Activated T-cell treated with anti-CD3 and anti-CD28 coated beads for 24 hours (primary cell): ENCODE measurements around the gene TMEM132E.

Source experiments
- DNase-seq: peaks from one replicate; pipeline ENCODE4 v3.0.0-alpha.2; 2020; ENCODE audit warnings: low read depth

The TMEM132E gene

DNA sequence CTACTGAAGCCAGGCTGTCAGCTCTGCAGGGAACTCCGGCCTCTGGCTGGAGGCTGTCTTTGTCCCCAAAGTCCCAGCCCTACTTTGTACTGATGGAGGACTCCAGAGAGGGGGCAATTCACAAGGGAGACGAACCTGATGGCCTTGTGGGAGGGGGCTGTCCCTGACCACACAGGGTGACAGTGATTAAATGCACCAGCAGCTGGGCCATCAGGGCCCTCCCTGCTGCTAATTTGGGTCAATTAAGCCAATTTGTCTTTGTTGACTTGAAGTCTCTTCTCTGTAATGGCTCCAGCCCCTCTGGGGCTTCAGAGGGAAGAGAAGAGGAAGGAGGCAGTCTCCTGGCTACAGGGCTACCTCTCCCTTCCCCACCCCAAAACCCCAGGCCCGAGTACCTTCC is 22.0 kb downstream of the TMEM132E start:
- DNase-seq, result no peak

DNA sequence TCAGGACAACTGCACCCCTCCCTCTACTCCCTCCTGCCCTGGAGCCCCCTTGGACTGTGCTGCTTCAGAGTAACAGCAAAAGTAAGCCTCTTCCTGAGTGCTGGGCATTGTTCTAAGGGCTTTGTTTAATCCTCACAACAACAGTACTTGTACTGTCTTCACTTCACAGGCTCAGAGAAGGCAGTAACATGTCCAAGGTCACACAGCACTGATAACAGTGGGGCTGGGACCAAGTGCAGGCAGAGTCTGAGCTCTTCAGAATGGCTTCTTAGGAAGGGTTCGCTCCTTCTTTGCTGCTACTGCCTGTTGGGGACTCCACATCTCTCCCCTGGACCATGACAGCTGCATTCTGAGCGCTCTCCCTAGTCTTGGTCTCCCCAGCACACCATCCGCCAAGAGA is 24.6 kb downstream of the TMEM132E start:
- DNase-seq, result no peak

DNA sequence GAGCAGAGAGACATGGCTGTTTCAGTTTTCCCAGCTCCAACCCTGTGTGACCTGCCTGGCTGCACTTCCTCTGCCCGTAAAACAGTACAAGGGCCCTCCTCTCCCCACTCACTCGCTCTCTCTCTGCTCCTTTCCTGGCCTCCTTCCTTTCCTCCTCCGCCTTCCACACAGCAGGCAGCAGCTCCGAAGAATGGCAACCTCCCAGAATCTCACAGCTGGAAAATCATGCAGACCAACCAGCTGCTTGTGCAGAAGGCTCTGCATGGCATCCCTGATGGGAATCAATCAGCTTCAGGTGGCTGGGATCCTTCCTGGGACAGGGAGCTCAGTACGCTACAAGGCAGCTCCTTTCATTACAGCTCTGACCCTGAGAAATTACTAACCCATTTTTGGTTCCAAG is 27.4 kb downstream of the TMEM132E start:
- DNase-seq, result no peak

DNA sequence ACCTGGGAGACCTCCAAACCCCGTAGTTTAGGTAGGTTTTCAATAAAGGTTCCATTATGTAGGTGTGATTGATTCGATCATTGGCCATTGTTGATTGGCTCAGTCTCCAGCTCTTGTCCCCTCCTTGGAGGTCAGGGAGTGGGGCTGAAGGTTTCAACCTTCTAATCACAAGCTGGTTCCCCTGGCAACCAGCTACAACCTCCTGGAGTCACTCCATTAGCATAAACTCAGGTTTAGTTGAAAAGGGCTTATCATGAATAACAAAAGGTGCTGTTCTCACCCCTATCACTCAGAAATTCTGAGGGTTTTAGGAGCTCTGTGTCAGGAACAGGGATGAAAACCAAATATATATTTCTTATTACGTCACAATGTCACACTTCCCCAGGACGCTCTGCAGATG is 28.5 kb downstream of the TMEM132E start:
- no peak for DNase-seq

DNA sequence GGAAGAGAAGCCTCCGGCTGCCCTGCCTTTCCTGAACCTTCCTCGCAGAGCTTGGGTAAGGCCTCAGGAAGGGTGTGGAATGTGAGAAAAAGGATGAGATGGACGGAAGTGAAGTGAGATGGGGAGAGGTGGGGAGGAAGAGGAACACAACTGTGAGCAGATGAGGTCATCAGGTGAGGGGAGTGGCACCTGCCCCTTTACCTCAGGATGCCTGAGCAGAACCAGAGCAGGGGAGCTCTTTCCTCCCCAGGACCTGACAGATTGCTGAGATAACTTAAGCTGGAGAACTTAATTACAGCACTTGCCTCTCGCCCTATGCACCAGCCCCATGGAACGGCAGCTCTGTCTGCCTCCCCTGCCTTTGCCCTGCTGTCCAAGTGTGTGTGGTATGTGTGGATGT is 29.8 kb downstream of the TMEM132E start:
- DNase-seq, result no peak

DNA sequence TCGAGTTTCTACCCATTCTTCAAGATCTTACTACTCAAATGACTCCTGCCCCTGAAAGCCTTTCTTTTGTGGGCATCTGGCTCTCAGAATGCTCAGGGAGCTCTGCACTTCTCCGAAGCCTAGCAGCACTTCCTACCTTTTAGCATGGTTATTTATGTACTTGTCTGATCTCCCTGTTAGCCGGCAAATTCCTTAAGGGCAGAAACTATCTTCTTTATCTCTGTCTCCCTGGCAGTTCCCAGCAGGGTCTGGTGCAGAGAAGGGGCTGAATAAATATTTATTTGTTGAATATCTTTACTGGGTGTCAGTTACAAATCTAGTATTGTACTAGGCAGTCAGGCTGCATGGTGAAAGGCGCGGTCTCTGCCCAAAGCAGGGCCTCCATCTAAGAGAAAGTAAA is 30.7 kb downstream of the TMEM132E start:
- no peak for DNase-seq

DNA sequence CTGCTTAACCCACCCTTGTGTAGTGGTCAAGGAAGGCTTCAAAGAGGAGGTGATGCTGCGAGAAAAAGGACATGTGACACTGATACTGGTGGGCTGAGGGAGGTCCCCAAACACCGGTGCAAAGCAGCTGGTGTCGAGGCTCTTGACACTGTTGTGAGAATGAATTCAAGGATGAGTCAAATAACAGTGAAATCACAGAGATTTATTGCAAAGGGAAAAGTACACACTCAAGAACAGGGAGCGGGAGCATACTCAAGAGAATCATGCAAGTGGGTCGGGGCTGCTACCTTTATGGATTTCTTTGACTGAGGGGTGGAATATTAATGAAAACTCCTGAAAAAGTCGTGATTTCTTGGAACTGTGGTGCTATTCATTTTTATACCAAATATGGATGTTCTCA is 31.1 kb downstream of the TMEM132E start:
- no peak for DNase-seq

DNA sequence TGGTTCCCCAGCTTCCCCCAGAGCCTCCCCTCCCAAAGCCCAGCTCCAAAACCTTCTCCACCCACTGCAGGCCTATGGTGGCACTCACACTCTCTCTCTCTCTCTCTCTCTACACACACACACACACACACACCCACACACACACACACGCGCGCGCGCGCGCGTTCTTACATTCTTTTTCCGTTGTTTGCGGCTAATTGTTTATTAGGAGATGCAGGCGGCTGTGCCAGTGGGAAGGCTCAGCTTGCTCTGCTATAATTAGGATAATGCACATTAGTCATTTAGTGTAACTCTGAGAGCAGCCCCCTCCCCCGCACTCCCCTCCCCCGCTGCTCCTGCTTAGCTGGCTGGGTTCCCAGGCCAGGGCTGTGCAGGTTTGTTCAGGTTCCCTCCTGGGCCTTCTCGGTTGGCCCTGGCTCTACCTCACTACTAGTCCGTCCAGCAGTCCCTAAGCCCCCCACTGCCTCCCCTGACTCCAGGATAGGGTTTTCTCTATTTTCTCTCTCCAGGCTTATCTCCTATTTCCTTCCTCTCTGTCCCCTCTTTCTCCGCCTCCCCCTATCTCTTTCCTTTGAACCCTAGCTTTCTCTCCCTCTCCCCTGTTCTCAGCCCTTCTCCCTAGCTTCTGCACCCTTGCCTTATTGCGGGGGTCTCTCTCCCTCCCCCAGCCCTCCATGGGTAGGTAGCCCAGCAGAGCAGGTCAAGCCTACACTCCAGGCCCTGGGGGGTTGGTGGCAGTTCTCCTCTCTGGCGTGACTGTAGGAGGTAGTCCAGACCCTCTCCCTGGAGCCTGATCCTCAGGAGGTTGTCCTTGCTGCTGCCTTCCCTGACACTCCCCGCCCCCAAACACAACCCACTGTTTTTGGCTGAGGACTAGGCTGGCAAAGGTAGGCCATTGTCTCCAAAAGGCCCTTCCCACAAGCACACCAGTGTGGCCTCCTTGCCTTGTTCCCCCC is 34.0 kb downstream of the TMEM132E start:
- DNase-seq, result no peak

DNA sequence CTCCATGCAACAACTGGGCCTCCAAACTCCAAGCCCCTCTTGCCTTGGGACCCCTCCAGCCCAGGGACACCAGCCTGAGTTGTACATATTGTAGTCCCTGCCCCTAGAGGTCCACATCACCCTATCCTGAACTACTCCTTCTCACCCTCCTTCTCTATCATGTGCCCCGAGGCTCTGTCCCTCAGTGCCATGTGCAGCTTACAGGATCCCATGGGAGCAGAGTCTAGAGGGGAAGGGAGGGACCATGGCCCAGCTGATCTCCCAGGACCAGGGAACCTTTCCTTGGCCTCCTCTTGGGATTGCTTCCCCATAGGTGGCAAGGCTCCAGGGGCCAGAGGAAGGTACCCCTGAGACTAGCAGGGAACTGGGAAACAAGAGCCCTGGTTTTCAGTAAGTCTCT is 35.3 kb downstream of the TMEM132E start:
- DNase-seq, result no peak

DNA sequence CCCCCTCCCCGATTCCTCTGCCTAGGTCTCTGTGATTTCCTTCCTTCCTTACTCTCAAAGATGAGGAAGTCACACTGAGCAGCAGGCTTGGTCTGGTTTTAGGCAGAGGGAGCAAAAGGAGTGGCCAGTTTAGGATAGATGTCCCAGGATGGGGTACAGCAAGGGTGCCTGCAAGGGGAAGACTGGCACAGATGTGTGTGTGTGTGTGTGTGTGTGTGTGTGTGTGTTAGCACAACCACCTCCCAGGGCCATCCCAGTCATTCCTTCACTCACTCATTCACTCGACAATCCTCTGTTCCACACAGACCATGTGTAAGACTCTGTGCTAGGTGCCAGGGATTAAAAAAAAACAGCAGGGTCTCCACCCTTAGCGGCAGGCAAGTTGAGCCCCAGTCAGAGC is 35.9 kb downstream of the TMEM132E start:
- DNase-seq, result no peak

DNA sequence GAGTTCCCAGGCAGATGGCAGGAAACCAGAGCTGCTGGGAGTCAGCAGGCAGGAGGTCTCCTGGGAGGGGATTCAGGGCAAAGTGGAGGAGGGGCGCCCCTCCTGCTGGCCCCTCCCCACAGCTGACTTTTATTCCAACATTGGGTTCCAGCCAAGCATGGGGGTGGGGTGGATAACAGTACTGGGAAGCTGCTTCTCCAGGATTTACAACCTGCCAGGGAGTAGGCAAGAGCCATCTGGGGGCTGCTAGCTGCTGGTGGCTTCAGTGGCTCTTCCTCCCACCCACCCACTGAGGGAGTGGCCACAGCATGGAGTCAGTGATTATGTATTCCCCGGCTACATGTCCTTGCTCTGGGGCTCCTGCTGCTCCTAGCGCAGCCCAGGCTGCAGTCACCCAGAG is 36.8 kb downstream of the TMEM132E start:
- DNase-seq, result no peak

DNA sequence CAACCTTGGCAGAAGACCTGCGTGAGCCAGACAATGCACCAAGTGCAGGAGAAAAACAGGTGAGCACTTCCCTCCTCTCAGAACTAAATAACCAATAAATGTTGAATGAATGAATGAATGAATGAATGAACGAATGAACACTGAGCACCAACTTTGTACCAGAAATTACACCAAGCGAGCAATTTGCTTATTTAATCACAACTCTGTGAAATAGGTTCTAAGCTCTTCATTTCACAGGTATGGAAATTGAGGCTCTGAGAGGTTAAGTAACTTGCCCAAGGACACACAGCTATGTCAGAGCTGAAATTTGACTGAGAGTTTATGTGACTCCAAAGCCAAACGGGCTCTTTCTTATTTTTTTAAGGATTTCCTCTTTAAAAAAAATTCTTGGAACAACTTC is 38.0 kb downstream of the TMEM132E start:
- no peak for DNase-seq

DNA sequence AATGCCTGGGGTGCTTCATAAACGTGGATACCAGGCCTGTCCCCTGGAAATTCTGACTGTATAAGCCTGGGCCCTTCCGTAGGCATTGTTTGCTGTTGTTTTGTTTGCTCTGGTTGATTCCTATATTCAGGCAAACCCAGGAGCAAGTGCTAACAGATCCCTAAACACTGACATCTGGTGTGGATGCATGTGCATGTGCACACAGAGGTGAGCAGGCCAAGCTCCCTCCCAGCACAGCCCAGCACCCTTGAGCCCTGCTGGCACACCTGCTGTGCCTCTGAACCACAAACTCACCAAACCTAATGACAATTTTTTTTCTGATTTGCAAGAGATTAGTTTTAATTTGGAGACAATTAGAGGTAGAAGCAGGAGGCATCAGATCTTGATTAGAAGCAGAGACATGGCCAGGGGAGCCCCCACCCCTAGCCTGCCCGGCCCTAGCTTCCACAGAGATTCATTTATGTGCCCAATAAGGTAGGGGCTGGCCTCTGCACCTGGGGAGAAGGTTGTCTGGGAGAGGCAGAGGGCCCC is 40.4 kb downstream of the TMEM132E start:
- no peak for DNase-seq

DNA sequence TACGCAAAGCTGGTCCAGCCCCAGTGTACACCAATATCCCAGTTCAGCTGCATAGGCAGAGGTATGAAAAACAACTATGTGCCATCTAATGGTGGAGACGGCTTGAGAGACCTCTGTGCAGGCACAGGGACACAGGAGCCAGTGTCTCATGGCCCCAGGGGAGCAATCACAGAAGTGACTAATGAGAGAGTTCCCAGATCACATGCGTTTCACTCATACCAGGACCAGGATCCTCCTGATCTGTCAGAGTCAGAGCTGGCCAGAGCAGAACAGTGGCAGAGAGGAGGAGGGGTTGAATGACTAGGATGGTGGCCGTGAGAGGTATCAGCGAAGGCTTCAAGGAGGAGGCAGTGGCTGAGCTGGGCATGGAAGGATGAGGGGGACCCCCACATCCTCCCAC is 41.1 kb downstream of the TMEM132E start:
- no peak for DNase-seq

DNA sequence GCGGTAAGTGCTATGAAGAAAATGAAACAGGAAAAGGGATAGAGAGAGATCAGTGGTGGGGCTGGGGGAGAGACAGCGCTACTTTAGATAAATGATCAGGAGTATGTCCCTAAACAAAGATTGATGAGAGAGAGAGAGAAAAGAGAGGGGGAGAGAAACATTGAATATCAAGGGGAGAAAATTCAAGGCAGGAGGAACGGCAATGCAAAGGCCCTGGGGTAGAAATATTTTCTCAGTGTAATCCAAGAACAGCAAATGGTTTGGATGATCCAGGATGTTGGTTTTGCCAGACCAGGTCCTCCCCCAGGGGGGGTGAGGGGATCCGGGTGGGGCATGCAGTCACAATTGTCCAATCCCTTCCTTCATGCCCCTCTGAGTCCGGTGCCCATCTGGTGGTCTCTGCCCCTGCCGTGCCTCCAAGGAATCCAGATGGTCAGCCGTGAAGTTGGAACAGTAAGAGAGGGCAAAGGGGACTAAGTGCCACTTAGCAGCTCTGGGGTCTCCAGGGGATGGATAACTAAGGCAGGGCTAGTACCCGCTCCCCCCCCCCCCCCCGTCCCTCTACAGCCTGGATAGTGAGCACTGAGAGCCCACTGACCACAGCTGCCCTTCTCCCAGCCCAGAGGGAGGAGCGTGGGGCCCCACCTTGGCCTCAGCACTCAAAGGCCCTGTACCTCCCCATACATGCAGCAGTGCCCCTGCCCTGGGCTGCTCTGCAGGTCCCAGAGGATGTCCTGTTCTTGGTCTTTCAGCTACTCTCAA is 43.7 kb downstream of the TMEM132E start:
- DNase-seq, result no peak

DNA sequence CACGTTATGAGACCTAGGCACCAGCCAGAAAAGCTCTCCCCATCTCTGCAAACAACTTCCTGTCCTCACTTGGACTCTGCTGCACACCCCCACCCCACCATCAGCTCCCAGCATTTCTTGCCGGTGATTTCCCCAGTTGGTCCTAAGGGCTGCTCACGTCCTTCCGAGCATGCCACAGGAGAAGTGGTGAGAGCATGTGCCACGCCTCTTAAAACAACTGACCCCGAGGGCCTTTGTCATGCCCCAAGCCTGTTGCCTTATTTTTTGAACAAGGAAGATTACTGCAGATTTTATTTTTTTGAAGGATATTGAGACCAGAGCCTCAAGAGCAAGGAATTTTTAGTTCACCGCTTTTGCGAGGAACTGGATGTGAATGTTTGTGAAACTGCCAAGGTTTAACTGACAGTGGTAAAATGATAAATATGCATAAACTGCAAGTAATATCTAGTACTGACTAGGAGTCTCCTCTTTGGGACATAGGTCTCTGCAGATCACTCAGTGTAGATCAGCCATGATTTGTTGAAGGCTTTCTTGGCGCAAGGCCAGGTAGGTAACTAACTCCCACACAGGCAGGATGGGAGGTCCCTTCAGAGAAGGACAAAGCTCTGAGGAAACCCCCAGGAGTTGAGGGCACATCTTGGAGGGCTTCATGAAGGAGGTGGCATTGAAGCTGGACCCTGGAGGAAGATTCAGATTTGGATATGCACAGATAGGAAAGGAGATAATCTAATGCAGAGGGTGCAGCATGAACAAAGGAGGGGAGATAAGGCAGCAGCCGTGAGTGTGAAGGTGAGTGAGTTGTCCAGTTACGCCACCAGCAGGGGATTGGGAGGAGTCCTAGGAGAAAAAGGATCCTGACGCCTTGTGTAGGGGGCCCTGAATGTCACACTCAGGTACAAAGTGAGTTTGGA is 44.7 kb downstream of the TMEM132E start:
- DNase-seq, result no peak

DNA sequence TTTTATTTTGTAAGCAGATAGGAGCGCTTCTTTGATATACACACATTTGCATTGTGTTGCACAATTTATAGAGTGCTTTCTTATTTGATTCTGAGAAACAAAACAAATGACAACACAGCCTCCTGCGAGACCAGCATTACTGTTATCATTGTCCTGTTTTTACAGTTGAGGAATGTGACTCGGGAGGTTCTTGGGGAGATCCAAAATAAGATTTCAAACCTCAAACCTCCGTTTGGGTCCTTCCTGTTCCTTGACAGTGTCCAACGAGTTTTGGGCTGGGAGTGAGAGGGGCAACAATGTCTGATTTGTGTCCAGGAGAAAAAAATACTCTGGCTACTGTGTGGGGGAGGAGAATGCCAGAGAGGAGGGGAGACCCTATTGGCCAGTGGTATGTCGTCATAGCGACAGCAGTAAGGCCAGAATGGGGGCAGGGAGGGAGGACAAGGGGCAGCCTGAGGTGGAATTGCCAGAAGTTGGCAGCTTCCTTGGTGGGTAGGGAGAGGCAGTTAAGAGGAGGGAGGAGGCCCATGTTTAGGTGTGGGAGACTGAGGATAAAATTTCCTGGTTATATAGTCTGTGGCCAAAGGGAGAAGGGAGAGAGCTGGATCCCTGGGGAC is 45.5 kb downstream of the TMEM132E start:
- no peak for DNase-seq

DNA sequence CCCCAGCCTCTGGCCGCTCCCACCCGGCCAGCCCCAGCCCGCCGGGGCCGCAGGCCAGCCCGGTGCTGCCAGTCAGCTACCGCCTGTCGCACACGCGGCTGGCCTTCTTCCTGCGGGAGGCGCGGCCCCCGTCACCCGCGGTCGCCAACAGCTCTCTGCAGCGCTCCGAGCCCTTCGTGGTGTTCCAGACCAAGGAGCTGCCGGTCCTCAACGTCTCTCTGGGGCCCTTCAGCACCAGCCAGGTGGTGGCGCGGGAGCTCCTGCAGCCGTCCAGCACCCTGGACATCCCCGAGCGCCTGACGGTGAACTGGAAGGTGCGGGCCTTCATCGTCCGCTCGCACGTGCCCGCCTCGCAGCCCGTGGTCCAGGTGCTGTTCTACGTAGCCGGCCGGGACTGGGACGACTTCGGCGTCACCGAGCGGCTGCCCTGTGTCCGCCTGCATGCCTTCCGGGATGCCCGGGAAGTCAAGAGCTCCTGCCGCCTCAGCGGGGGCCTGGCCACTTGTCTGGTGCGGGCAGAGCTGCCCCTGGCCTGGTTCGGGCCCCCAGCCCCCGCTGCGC is 46.8 kb downstream of the TMEM132E start:
- no peak for DNase-seq

DNA sequence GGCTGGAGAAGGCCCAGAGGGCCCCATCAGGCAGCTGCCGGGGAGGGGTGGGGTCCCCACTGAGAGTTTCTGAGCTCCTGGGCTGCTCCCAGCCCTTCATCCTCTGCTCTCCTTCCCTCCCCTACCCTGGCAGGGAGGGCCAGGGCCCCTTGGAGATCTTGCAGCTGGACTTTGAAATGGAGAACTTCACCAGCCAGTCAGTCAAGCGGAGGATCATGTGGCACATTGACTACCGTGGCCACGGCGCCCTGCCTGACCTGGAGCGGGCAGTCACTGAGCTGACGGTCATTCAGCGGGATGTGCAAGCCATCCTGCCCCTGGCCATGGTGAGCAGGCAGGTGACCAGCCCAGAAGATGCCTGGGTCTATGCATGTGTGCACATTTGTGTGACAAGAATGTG is 49.5 kb downstream of the TMEM132E start:
- no peak for DNase-seq

DNA sequence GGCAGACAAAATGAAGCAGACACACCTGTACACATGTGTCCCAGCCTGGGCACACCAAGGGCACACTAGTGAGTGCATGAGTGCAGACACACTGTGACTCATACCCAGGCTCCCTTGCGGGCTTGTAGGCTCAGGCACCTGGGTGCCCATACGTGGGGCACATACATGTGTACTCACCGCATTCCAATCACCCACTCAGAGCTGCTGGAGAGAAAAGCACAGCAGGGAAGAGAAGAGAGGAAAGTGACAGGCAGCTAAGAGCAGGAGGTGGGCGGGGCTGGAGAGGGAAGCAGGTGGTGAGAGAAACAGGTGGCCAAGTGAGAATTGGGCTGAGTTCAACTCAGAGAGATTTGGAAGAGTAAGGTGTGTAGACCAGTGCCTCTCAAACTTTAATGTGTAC is 54.0 kb downstream of the TMEM132E start:
- DNase-seq, result no peak

DNA sequence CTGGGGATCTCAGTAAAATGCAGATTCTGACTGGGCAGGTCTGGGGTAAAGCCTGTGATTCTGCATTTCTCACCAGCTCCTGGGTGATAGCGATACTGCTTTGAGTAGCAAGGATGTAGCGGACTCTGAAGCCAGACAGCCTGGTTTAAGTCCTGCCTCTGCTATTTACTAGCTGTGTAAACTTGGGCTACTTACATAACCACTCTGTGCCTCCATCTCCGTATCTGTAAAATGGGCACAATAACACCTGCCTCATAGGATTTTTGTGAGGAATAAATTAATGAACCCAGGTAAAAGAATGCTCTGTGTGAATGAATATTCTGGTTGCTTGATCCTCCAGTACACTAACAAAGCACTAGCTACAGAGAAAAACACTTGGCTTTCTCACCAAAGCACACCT is 54.4 kb downstream of the TMEM132E start:
- no peak for DNase-seq
